ENCODE measurements around the gene HS6ST3. TPM values are rescaled to one million over a fixed set of nuclear protein-coding genes. Genes with fewer than 3 reads are reported as not detected.
"Not testable (repeated sequence)": the region's sequence is repeated elsewhere in the genome, so short reads cannot be mapped to it uniquely, and the experiment has no call there.

The HS6ST3 gene
- polyA plus RNA-seq, 2 donors, result 0.12 to 0.25 TPM

GRCh38 chr13:96490496-96490989 lies 400.6 kb downstream of the HS6ST3 start:
- no peaks in the 10 kb centered on the region for H3K27me3 ChIP-seq (ENCODE audit: control insufficient read depth in 1 of 2, insufficient read depth in 2 of 2, low read length in 2 of 2)
- no peaks in the 10 kb centered on the region for H3K9me3 ChIP-seq (ENCODE audit: control insufficient read depth in 2 of 2, insufficient read depth in 1 of 2, low read depth in 1 of 2, low read length in 1 of 2)
- 87 to 90% methylated on average over 5 of the region's 5 CpGs for whole genome bisulfite sequencing, 2 donors
- no peaks in the 10 kb centered on the region for H3K4me1 ChIP-seq (ENCODE audit: control insufficient read depth in 2 of 2, insufficient read depth in 2 of 2, low read length in 1 of 2)
- no peak overlapping the region for H3K4me3 ChIP-seq (ENCODE audit: low read depth in 1 of 2, low read length in 2 of 2)
- H3K27ac ChIP-seq (ENCODE audit: low read depth in 2 of 2, low read length in 1 of 2), result no peak overlapping the region
- no peaks in the 10 kb centered on the region for H3K36me3 ChIP-seq (ENCODE audit: control insufficient read depth in 2 of 2, insufficient read depth in 2 of 2, low read length in 1 of 2)

- no peaks in the 10 kb centered on the region for H3K36me3 ChIP-seq (ENCODE audit: control insufficient read depth in 2 of 2, insufficient read depth in 2 of 2, low read length in 1 of 2)
- no peak overlapping the region for H3K27ac ChIP-seq (ENCODE audit: low read depth in 2 of 2, low read length in 1 of 2)
- H3K27me3 ChIP-seq (ENCODE audit: control insufficient read depth in 1 of 2, insufficient read depth in 2 of 2, low read length in 2 of 2), result no peaks in the 10 kb centered on the region
- H3K9me3 ChIP-seq (ENCODE audit: control insufficient read depth in 2 of 2, insufficient read depth in 1 of 2, low read depth in 1 of 2, low read length in 1 of 2), result no peaks in the 10 kb centered on the region
- WGBS, 2 donors, result 72 to 85% methylated on average over 2 of the region's 2 CpGs
- no peak overlapping the region for H3K4me3 ChIP-seq (ENCODE audit: low read depth in 1 of 2, low read length in 2 of 2)
- no peaks in the 10 kb centered on the region for H3K4me1 ChIP-seq (ENCODE audit: control insufficient read depth in 2 of 2, insufficient read depth in 2 of 2, low read length in 1 of 2)
Observed at GRCh38 chr13:96491103-96491502, 401.2 kb downstream of the HS6ST3 start.

GRCh38 chr13:96492766-96493165 lies 402.9 kb downstream of the HS6ST3 start:
- Histone ChIP-seq H3K4me1 (ENCODE audit: control insufficient read depth in 2 of 2, insufficient read depth in 2 of 2, low read length in 1 of 2) (no peaks in the 10 kb centered on the region), H3K27ac (ENCODE audit: low read depth in 2 of 2, low read length in 1 of 2) (no peak overlapping the region), H3K27me3 (ENCODE audit: control insufficient read depth in 1 of 2, insufficient read depth in 2 of 2, low read length in 2 of 2) (no peaks in the 10 kb centered on the region), H3K4me3 (ENCODE audit: low read depth in 1 of 2, low read length in 2 of 2) (no peak overlapping the region), H3K9me3 (ENCODE audit: control insufficient read depth in 2 of 2, insufficient read depth in 1 of 2, low read depth in 1 of 2, low read length in 1 of 2) (no peaks in the 10 kb centered on the region), H3K36me3 (ENCODE audit: control insufficient read depth in 2 of 2, insufficient read depth in 2 of 2, low read length in 1 of 2) (no peaks in the 10 kb centered on the region)
- 50 to 55% methylated on average over 4 of the region's 4 CpGs for WGBS, 2 donors

- H3K4me1 ChIP-seq (ENCODE audit: control insufficient read depth in 2 of 2, insufficient read depth in 2 of 2, low read length in 1 of 2), result no peaks in the 10 kb centered on the region
- no peaks in the 10 kb centered on the region for H3K27me3 ChIP-seq (ENCODE audit: control insufficient read depth in 1 of 2, insufficient read depth in 2 of 2, low read length in 2 of 2)
- 88 to 96% methylated on average over 5 of the region's 5 CpGs for WGBS, 2 donors
- H3K4me3 ChIP-seq (ENCODE audit: low read depth in 1 of 2, low read length in 2 of 2), result no peak overlapping the region
- no peak overlapping the region for H3K27ac ChIP-seq (ENCODE audit: low read depth in 2 of 2, low read length in 1 of 2)
- no peaks in the 10 kb centered on the region for H3K36me3 ChIP-seq (ENCODE audit: control insufficient read depth in 2 of 2, insufficient read depth in 2 of 2, low read length in 1 of 2)
- H3K9me3 ChIP-seq (ENCODE audit: control insufficient read depth in 2 of 2, insufficient read depth in 1 of 2, low read depth in 1 of 2, low read length in 1 of 2), result no peaks in the 10 kb centered on the region
Observed at GRCh38 chr13:96499656-96500055, 409.7 kb downstream of the HS6ST3 start.

- no peak overlapping the region for H3K4me3 ChIP-seq (ENCODE audit: low read depth in 1 of 2, low read length in 2 of 2)
- H3K36me3 ChIP-seq (ENCODE audit: control insufficient read depth in 2 of 2, insufficient read depth in 2 of 2, low read length in 1 of 2), result no peaks in the 10 kb centered on the region
- no peaks in the 10 kb centered on the region for H3K27me3 ChIP-seq (ENCODE audit: control insufficient read depth in 1 of 2, insufficient read depth in 2 of 2, low read length in 2 of 2)
- WGBS, 2 donors, result 55 to 66% methylated on average over 1 of the region's 1 CpG
- H3K27ac ChIP-seq (ENCODE audit: low read depth in 2 of 2, low read length in 1 of 2), result no peak overlapping the region
- no peaks in the 10 kb centered on the region for H3K4me1 ChIP-seq (ENCODE audit: control insufficient read depth in 2 of 2, insufficient read depth in 2 of 2, low read length in 1 of 2)
- H3K9me3 ChIP-seq (ENCODE audit: control insufficient read depth in 2 of 2, insufficient read depth in 1 of 2, low read depth in 1 of 2, low read length in 1 of 2), result no peaks in the 10 kb centered on the region
Observed at GRCh38 chr13:96500953-96501352, 411.0 kb downstream of the HS6ST3 start.

GRCh38 chr13:96503481-96503880 lies 413.6 kb downstream of the HS6ST3 start:
- Histone ChIP-seq H3K4me3 (ENCODE audit: low read depth in 1 of 2, low read length in 2 of 2) (no peak overlapping the region), H3K9me3 (ENCODE audit: control insufficient read depth in 2 of 2, insufficient read depth in 1 of 2, low read depth in 1 of 2, low read length in 1 of 2) (no peaks in the 10 kb centered on the region), H3K36me3 (ENCODE audit: control insufficient read depth in 2 of 2, insufficient read depth in 2 of 2, low read length in 1 of 2) (no peaks in the 10 kb centered on the region), H3K27ac (ENCODE audit: low read depth in 2 of 2, low read length in 1 of 2) (no peak overlapping the region), H3K27me3 (ENCODE audit: control insufficient read depth in 1 of 2, insufficient read depth in 2 of 2, low read length in 2 of 2) (no peaks in the 10 kb centered on the region), H3K4me1 (ENCODE audit: control insufficient read depth in 2 of 2, insufficient read depth in 2 of 2, low read length in 1 of 2) (no peaks in the 10 kb centered on the region)
- WGBS, 2 donors, result 97 to 100% methylated on average over 1 of the region's 1 CpG

GRCh38 chr13:96511587-96511986 lies 421.7 kb downstream of the HS6ST3 start:
- H3K4me3 ChIP-seq (ENCODE audit: low read depth in 1 of 2, low read length in 2 of 2), result no peak overlapping the region
- no peaks in the 10 kb centered on the region for H3K27me3 ChIP-seq (ENCODE audit: control insufficient read depth in 1 of 2, insufficient read depth in 2 of 2, low read length in 2 of 2)
- no peaks in the 10 kb centered on the region for H3K4me1 ChIP-seq (ENCODE audit: control insufficient read depth in 2 of 2, insufficient read depth in 2 of 2, low read length in 1 of 2)
- 59 to 75% methylated on average over 2 of the region's 2 CpGs for WGBS, 2 donors
- H3K36me3 ChIP-seq (ENCODE audit: control insufficient read depth in 2 of 2, insufficient read depth in 2 of 2, low read length in 1 of 2), result no peaks in the 10 kb centered on the region
- H3K9me3 ChIP-seq (ENCODE audit: control insufficient read depth in 2 of 2, insufficient read depth in 1 of 2, low read depth in 1 of 2, low read length in 1 of 2), result no peaks in the 10 kb centered on the region
- H3K27ac ChIP-seq (ENCODE audit: low read depth in 2 of 2, low read length in 1 of 2), result no peak overlapping the region

- Histone ChIP-seq H3K27ac (ENCODE audit: low read depth in 2 of 2, low read length in 1 of 2) (no peak overlapping the region), H3K27me3 (ENCODE audit: control insufficient read depth in 1 of 2, insufficient read depth in 2 of 2, low read length in 2 of 2) (no peaks in the 10 kb centered on the region), H3K36me3 (ENCODE audit: control insufficient read depth in 2 of 2, insufficient read depth in 2 of 2, low read length in 1 of 2) (no peaks in the 10 kb centered on the region), H3K4me1 (ENCODE audit: control insufficient read depth in 2 of 2, insufficient read depth in 2 of 2, low read length in 1 of 2) (no peaks in the 10 kb centered on the region), H3K9me3 (ENCODE audit: control insufficient read depth in 2 of 2, insufficient read depth in 1 of 2, low read depth in 1 of 2, low read length in 1 of 2) (no peaks in the 10 kb centered on the region), H3K4me3 (ENCODE audit: low read depth in 1 of 2, low read length in 2 of 2) (no peak overlapping the region)
- WGBS, 2 donors, result 90 to 92% methylated on average over 1 of the region's 1 CpG
Observed at GRCh38 chr13:96519380-96519779, 429.5 kb downstream of the HS6ST3 start.

- not testable (repeated sequence) for H3K4me1 ChIP-seq (ENCODE audit: control insufficient read depth in 2 of 2, insufficient read depth in 2 of 2, low read length in 1 of 2); H3K9me3 ChIP-seq (ENCODE audit: control insufficient read depth in 2 of 2, insufficient read depth in 1 of 2, low read depth in 1 of 2, low read length in 1 of 2); H3K4me3 ChIP-seq (ENCODE audit: low read depth in 1 of 2, low read length in 2 of 2); H3K27ac ChIP-seq (ENCODE audit: low read depth in 2 of 2, low read length in 1 of 2); H3K27me3 ChIP-seq (ENCODE audit: control insufficient read depth in 1 of 2, insufficient read depth in 2 of 2, low read length in 2 of 2); H3K36me3 ChIP-seq (ENCODE audit: control insufficient read depth in 2 of 2, insufficient read depth in 2 of 2, low read length in 1 of 2)
- WGBS, 2 donors, result 85 to 90% methylated on average over 11 of the region's 11 CpGs
Observed at GRCh38 chr13:96524398-96525020, 434.6 kb downstream of the HS6ST3 start.

- H3K27me3 ChIP-seq (ENCODE audit: control insufficient read depth in 1 of 2, insufficient read depth in 2 of 2, low read length in 2 of 2), result no peaks in the 10 kb centered on the region
- H3K9me3 ChIP-seq (ENCODE audit: control insufficient read depth in 2 of 2, insufficient read depth in 1 of 2, low read depth in 1 of 2, low read length in 1 of 2), result no peaks in the 10 kb centered on the region
- H3K4me3 ChIP-seq (ENCODE audit: low read depth in 1 of 2, low read length in 2 of 2), result no peak overlapping the region
- WGBS, 2 donors, result 56 to 70% methylated on average over 2 of the region's 2 CpGs
- no peaks in the 10 kb centered on the region for H3K4me1 ChIP-seq (ENCODE audit: control insufficient read depth in 2 of 2, insufficient read depth in 2 of 2, low read length in 1 of 2)
- H3K27ac ChIP-seq (ENCODE audit: low read depth in 2 of 2, low read length in 1 of 2), result no peak overlapping the region
- no peaks in the 10 kb centered on the region for H3K36me3 ChIP-seq (ENCODE audit: control insufficient read depth in 2 of 2, insufficient read depth in 2 of 2, low read length in 1 of 2)
Observed at GRCh38 chr13:96525715-96526114, 435.8 kb downstream of the HS6ST3 start.

All from esophagus (tissue), 2 donors.